ENCODE data around the gene TMPRSS11F.
"Not testable (repeated sequence)": the region's sequence is repeated elsewhere in the genome, so short reads cannot be mapped to it uniquely, and the experiment has no call there.

The TMPRSS11F gene

DNA sequence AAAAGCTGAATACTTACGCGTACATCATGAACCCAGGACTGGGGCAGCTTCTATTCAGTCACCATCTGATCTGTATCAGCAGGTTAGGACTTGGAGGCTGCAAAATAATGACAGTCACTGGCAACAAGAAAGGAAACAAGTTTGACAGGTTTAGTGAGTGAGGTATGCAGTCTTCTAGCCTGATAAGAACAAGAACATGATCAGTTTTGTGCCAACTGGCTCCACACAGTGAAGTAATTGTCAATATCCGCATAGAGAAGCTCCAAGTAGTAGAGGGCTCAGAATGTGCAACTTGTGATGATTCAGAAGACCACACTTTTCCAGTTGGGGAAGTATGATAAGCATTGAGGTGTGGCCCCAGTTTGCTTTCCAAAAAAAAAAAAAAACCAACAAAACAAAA is at the start of gene TMPRSS11F:
TSS of gene TMPRSS11F (minus strand) at position 77 of the 400 bp plus-strand sequence. CDS start at position 28, 49 bp downstream.
- DNase-seq = no peak

GRCh38 chr4:68176904-68177303 is 47.2 kb upstream of the TMPRSS11F start:
- no peak for DNase-seq

- no peak for DNase-seq
These were observed 46.8 kb upstream of the TMPRSS11F start for GRCh38 chr4:68176500-68176899.

DNA sequence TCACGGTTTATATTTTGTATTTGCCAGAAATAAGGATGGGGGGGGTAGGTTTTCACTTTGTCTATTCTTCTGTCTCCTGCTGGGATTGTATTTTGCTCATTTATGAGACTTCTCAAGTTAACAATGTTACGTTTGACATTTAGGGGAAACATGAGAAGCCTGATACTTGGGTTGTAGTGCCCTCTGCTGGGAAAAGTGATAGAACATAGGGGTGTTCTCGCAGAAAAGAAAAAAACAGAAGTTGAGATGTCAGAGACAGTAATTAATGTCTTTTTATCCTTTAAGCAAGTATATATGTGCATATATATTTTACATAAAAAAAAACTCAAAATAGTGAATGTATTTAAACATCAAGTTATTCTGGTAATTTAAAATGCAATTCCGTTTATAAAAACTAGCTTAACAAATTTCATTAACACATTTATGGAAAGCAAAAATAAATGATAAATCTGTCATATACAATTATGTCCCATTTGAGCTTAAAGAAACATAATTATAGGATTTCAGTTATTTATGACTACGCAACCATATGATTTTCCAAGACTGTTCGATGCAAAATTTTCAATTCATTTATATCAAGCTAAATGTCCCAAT is 46.0 kb upstream of the TMPRSS11F start:
- no peak for DNase-seq

DNA sequence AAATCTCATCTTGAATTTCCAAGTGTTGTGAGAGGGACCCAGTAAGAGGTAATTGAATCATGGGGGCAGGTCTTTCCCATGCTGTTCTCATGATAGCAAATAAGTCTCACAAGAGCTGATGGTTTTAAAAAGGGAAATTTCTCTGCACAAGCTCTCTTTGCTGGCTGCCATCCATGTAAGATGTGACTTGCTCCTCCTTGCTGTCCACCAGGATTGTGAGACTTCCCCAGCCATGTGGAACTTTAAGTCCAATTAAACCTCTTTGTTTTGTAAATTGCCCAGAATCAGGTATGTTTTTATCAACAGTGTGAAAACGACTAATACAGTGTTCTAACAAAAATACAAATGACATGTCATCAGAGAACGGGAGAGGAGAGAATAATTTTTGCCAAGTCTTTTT is 44.7 kb upstream of the TMPRSS11F start:
- not testable (repeated sequence) for DNase-seq

- not testable (repeated sequence) for DNase-seq
These were observed 42.5 kb upstream of the TMPRSS11F start for GRCh38 chr4:68172147-68172546.

- no peak for DNase-seq
These were observed 38.0 kb upstream of the TMPRSS11F start for GRCh38 chr4:68167706-68168105.

DNA sequence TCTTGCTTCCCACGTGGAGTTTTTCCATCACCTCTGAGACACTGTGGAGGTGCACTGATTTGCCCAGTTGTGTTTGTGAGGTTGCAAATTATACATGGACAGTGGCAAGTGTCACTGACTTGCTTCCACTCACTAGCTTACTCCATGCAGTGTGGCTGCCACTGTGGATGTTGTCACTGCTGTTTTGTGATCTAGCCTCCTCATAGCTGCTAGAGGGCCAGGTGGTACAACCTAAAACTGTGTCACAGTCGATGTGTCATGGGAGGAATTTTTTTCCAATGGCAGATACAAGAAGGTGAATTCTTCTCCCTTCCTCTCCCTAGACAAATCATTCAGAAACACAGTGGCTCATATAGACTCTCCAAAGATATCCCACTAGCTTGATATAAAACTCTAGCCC is 37.5 kb upstream of the TMPRSS11F start:
- no peak for DNase-seq

- no peak for DNase-seq
These were observed 34.1 kb upstream of the TMPRSS11F start for GRCh38 chr4:68163754-68164153.

DNA sequence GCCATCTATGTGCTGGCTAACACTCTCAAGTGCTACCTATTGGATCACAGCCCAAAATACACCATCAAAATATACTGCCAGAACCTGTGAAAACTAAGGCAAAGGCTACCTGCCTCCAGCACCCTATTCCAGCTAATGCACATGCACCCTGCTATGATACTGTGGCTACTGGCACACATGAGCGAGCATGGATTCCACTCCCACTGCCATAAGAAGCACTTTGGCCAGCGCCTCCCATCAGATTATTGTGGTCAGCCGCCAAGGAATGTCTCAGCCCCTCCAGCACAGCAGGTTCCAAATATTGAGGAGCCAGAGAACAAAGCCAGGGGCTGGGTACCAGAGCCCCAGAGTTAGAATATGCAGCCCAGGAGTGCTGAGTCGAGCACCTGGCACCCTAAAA is 32.5 kb upstream of the TMPRSS11F start:
- DNase-seq = no peak

DNA sequence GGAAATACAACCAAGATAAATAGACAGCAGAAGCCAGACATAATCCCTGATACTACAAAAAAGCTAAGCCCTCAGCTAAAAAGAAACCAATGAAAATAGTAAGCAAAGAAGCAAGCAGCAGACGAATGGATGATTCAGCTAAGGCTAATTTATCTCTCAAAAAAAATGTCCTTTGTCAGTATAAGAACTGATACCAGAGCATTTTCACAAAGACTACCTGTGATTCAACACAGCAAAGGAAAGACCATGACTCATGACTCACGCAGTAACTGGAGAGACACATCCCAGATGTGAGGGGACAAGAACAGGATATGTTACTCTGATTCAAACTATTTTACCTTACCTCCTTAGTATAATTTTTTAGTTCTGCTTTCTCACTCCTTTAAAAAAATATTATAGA is 22.7 kb upstream of the TMPRSS11F start:
- DNase-seq = no peak

DNA sequence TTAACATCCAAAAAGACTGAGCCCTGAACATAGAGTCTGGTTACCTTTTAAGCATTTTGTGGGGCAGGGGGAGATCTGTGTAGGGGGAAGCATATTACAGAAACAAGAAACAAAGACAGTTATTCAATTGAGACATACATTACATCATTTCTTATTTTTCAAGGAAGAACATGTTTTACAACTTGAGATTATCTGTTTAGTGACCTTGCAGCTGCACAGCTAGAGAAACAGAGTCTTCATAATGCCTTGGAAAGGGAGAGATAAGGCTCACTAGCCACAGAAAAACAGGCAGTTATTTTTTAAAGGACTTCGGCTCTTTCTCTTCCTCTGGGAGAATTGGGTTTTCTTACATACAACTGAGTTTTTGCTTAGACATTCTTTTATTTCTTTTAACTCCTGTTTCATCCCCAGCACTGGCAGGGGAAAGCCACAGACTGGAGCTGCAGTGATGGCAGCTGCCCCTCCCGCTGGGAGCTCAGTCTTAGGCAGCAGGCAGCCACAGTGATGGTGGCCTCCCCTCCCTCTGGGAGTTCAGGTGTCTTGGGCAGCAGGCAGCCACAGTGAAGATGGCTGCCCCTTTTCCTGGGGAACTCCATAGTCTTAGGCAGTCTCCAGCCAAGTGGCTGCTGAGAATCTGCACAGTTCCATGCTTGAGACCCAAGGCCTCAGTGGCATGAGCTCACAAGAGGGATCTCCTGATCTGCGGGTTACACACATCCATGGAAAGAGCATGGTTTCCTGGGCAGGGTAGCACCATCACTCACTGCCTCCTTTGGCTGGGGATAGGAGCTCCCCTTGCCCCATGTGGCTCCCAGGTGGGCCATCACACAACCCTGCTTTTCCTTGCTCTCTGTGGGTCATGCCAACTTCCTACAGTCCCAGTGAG is 19.4 kb upstream of the TMPRSS11F start:
- no peak for DNase-seq

DNA sequence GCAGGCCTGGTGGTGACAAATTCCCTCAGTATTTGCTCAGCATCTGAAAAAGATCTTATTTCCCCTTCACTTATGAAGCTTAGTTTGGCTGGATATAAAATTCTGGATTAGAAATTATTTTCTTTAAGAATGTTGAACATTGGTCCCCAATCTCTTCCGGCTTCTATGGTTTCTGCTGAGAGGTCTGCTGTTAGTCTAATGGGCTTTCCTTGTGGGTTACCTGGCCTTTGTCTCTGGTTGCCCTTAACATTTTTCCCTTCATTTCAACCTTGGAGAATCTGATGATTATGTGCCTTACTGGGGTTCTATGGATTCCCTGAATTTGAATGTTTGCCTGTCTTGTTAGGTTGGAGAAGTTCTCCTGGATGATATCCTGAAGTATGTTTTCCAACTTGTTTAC is 17.4 kb upstream of the TMPRSS11F start:
- DNase-seq = no peak

GRCh38 chr4:68145261-68145660 is 15.6 kb upstream of the TMPRSS11F start:
- no peak for DNase-seq

DNA sequence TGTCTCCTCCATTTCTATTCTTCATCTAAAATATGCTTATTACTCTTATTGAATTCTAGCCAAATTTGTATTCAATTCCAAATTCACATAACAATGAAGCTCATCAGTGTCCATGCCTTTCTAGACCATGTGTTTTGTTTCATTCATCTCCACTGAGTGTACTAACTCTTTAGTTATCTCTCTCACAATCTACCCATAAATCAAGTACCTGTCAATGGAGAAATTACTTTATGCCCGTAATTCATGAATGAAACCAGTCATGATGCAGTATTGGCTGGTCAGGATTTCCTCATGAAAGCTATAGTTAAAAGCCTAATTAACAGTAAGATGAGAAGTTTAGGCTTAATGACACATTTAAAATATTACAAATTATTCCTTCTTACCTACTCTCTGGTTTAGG is 12.2 kb upstream of the TMPRSS11F start:
- DNase-seq = no peak

DNA sequence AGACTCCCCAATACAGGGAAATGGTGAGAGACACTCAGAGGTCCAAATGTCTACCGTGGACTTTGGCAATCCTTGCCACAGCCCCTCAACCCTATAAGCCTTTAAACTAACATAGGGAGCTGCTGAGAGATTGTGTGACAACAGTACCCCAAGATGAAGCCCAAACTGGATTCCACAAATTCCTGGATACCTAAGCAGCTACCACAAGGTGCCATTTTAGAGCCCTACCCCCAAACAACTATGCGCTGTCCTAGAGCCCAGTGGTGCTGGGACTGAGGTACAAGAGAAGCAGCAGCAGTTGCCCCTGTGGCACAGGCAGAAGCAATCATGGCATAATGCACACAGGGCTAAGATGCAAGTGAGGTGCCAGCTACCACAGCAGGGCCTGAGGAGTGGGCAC is 2.7 kb upstream of the TMPRSS11F start:
- no peak for DNase-seq

- no peak for DNase-seq
These were observed 5.4 kb downstream of the TMPRSS11F start for GRCh38 chr4:68124262-68124661.

GRCh38 chr4:68123525-68123924 is 6.1 kb downstream of the TMPRSS11F start:
- DNase-seq = no peak

DNA sequence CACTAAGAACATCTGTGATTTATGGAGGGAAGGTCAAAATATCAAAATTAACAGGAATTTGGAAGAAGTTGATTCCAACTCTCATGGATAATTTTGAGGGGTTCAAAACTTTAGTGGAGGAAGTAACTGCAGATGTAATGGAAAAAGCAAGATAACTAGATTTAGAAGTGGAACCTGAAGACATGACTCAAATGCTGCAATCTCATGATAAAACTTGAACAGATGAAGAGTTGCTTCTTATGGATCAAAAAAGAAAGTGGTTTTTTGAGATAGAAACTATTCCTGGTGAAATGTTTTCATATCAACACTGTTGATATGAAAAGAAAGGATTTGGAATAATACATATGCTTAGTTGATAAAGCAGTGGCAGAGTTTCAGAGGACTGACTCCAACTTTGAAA is 9.7 kb downstream of the TMPRSS11F start:
- DNase-seq = no peak

DNA sequence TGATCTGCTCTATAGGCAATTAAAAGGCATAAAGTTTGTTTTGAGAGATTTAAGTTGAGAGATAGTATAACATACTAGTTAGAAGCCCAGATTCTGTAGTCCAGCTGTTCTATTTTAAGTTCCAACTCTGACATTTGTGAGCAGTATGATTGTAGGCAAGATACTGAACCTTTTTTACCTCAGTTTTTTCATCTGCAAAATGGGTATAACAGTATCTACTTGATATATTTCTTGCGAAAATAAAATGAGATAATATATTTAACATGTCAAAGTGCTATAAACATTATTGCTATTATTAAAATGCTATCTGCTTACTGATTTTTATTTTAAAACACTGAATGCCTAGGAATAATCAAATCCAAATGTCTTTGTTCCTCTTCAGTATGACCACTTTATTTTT is 19.2 kb downstream of the TMPRSS11F start:
- no peak for DNase-seq

- DNase-seq = no peak
These were observed 19.8 kb downstream of the TMPRSS11F start for GRCh38 chr4:68109868-68110267.

DNA sequence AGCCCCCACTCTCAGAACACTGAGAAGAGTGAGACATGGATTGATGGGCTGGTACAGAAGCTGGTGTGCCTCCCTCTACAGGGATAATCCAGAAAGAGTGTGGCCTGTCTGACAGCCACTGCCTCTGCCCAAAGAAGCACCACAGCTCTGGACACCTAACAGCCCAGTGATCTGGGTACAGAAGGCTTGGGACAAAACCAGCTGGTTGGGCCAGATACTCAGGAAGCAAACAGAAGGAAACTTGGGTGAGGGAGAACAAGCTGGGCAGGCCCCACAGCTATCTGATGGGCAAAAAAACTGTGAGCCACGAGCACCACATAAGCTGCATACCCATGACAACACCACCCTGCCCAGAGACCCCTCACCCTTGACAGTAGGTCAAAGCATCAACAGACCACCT is 46.9 kb downstream of the TMPRSS11F start:
- DNase-seq = no peak

GRCh38 chr4:68079928-68080327 is 49.7 kb downstream of the TMPRSS11F start:
- no peak for DNase-seq

- DNase-seq = no peak
These were observed 51.9 kb downstream of the TMPRSS11F start for GRCh38 chr4:68077737-68078136.

DNA sequence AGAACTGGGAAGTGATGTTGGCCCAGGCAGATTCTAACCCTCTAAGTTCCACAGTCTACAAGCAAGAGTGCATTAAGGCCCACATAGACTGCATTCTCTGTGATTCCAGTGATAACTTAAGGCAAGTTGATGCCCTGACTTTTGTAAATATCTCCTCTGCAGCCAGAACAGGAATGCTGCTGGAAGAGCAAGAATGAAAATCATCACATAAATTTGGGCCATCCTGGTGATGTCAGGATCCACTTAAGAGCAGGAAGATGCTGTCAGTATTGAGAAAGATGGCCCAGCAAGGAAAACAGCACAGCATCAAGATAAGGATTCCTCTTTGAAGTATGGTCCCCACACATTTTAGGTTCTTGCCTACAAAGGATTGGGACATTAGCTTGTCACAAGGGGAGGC is 52.4 kb downstream of the TMPRSS11F start:
- no peak for DNase-seq
